HG03103 (cell line): ENCODE measurements around the gene SCN3A.

Source experiments
- ATAC-seq: cut with Tn5 transposase; IDR thresholded peaks from one replicate; pipeline ENCODE4 v1.9.1; 2021; ENCODE audit warnings: low read depth; ENCODE audit not compliant: unreplicated experiment

The SCN3A gene

GRCh38 chr2:165203689-165204559 is at the start of gene SCN3A:
TSS of gene SCN3A (minus strand) at chr2:165204050. CDS start at chr2:165176394, 27,656 bp downstream.
- ATAC-seq = no peak

- ATAC-seq = no peak
These were observed 49.3 kb upstream of the SCN3A start for GRCh38 chr2:165253178-165253577.

GRCh38 chr2:165251366-165251765 is 47.5 kb upstream of the SCN3A start:
- ATAC-seq = no peak

- no peak for ATAC-seq
These were observed 44.4 kb upstream of the SCN3A start for GRCh38 chr2:165248238-165248637.

- no peak for ATAC-seq
These were observed 41.4 kb upstream of the SCN3A start for GRCh38 chr2:165245081-165245793.

- ATAC-seq = no peak
These were observed 37.1 kb upstream of the SCN3A start for GRCh38 chr2:165240916-165241315.

GRCh38 chr2:165239856-165240515 is 36.1 kb upstream of the SCN3A start:
- no peak for ATAC-seq

GRCh38 chr2:165239230-165239629 is 35.4 kb upstream of the SCN3A start, which contains the start of gene SCN2A:
TSS of gene SCN2A (plus strand) at chr2:165239414. CDS start at chr2:165295824, 56,410 bp downstream.
- ATAC-seq = peak; percentile 51

- ATAC-seq = no peak
These were observed 34.4 kb upstream of the SCN3A start for GRCh38 chr2:165238295-165238694.

- no peak for ATAC-seq
These were observed 33.2 kb upstream of the SCN3A start for GRCh38 chr2:165237056-165237455.

GRCh38 chr2:165227571-165227970 is 23.7 kb upstream of the SCN3A start:
- no peak for ATAC-seq

- no peak for ATAC-seq
These were observed 21.1 kb upstream of the SCN3A start for GRCh38 chr2:165224941-165225340.

GRCh38 chr2:165219481-165219880 is 15.6 kb upstream of the SCN3A start:
- ATAC-seq = no peak

- ATAC-seq = no peak
These were observed 10.2 kb upstream of the SCN3A start for GRCh38 chr2:165214093-165214492.

- no peak for ATAC-seq
These were observed 4.2 kb upstream of the SCN3A start for GRCh38 chr2:165208094-165208493.

- no peak for ATAC-seq
These were observed 2.0 kb upstream of the SCN3A start for GRCh38 chr2:165205865-165206264.

- ATAC-seq = no peak
These were observed 1.6 kb downstream of the SCN3A start for GRCh38 chr2:165202239-165202638.

GRCh38 chr2:165198181-165198580 is 5.7 kb downstream of the SCN3A start:
- ATAC-seq = no peak

GRCh38 chr2:165197346-165197745 is 6.5 kb downstream of the SCN3A start:
- ATAC-seq = no peak

GRCh38 chr2:165196411-165196810 is 7.4 kb downstream of the SCN3A start:
- ATAC-seq = no peak

GRCh38 chr2:165193178-165193777 is 10.6 kb downstream of the SCN3A start:
- peak; percentile 94 for ATAC-seq
